ENCODE measurements around the gene EXOC4. TPM values are rescaled to one million over a fixed set of nuclear protein-coding genes. Genes with fewer than 3 reads are reported as not detected.

Gene EXOC4
- total and polyA plus RNA-seq, 2 of the 13 experiments (the other 11 are each of a cell fraction or from before 2014, with no cell fraction given) = 22.5 to 39.0 TPM

DNA sequence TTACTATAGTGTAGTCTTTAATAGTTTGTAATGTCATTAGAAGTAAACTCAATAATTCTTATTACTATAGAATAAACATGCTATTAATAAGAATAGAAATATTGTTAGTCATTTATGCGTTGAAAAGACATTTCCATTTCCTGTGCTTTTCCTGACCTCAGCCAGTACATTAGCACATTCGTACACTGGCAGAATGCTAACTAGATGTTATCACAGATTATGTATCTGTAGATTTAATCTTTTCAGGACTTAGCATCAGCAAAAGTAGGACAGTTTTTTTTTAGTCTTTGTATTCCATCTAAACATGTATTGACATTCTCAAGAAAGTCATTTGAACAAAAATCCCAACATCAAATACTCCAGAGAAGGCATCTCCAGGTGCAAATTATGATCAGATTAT lies 158.5 kb downstream of the EXOC4 start:
- FAIRE-seq = no peak

DNA sequence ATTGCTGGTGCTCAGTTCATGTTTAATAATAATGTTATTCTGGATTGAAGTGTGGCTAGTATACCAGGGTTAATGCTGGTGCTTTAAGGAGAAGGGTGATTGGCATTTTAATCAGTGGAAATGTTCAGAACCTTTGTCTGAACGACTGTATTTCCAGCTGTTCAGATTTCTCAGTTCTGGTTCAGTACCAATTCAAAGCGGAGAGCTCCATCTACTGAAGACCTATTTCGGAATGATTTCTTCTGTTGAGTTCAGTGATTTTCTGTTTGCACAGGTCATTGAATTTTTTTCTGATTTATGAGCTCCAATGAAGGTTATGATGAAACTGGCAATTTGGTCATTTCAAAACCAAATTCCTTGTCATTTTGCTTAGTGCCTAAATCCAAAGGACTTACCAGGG lies 160.1 kb downstream of the EXOC4 start:
- no peak for DNase-seq (ENCODE audit: low spot score)
- TF ChIP-seq SP140L (CRISPR knock-in tag; IDR thresholded peaks at IDR 0.05; ENCODE audit: borderline replicate concordance) = no peak
- TF ChIP-seq, protein P1, sequence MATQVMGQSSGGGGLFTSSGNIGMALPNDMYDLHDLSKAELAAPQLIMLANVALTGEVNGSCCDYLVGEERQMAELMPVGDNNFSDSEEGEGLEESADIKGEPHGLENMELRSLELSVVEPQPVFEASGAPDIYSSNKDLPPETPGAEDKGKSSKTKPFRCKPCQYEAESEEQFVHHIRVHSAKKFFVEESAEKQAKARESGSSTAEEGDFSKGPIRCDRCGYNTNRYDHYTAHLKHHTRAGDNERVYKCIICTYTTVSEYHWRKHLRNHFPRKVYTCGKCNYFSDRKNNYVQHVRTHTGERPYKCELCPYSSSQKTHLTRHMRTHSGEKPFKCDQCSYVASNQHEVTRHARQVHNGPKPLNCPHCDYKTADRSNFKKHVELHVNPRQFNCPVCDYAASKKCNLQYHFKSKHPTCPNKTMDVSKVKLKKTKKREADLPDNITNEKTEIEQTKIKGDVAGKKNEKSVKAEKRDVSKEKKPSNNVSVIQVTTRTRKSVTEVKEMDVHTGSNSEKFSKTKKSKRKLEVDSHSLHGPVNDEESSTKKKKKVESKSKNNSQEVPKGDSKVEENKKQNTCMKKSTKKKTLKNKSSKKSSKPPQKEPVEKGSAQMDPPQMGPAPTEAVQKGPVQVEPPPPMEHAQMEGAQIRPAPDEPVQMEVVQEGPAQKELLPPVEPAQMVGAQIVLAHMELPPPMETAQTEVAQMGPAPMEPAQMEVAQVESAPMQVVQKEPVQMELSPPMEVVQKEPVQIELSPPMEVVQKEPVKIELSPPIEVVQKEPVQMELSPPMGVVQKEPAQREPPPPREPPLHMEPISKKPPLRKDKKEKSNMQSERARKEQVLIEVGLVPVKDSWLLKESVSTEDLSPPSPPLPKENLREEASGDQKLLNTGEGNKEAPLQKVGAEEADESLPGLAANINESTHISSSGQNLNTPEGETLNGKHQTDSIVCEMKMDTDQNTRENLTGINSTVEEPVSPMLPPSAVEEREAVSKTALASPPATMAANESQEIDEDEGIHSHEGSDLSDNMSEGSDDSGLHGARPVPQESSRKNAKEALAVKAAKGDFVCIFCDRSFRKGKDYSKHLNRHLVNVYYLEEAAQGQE (IDR thresholded peaks at IDR 0.05; ENCODE audit: borderline replicate concordance in 1 of 2, low read depth in 1 of 2, low read length in 2 of 2) = peak in 1 of 2 experiments; percentile 60; a peak in 1 of 4 replicates
- in situ Hi-C loops (cut with HindIII; ENCODE audit: extremely low pct_ligation_motif_present, low pct_unique_long_range_greater_than_20kb) = no loop called here
- no peak for ATAC-seq
- FAIRE-seq = no peak
- Histone ChIP-seq H3K79me2 (ENCODE audit: insufficient read depth, low read length) (no peaks in the 10 kb centered on the region), H3K27ac (ENCODE audit: extremely low read length, insufficient read depth, low read length) (no peak overlapping the region), H3K4me1 (ENCODE audit: insufficient read depth, low read length) (no peaks in the 10 kb centered on the region), H3K9ac (ENCODE audit: insufficient read depth, low read depth, low read length) (no peak overlapping the region), H3K36me3 (replicated peaks in 1 of 2; ENCODE audit: control insufficient read depth in 1 of 2, insufficient read depth in 2 of 2, low read length in 2 of 2) (no peaks in the 10 kb centered on the region), H3K9me3 (ENCODE audit: low read length) (no peaks in the 10 kb centered on the region), H4K20me1 (ENCODE audit: insufficient read depth, low read length) (no peaks in the 10 kb centered on the region), H3K4me3 (replicated peaks in 1 of 3; ENCODE audit: insufficient read depth in 1 of 3, low read depth in 2 of 3, low read length in 3 of 3) (no peak overlapping the region), H2AFZ (ENCODE audit: low read length) (no peak overlapping the region), H3K4me2 (ENCODE audit: low read depth, low read length) (no peak overlapping the region), H3K27me3 (ENCODE audit: control insufficient read depth in 1 of 2, insufficient read depth in 2 of 2, low read length in 2 of 2) (no peaks in the 10 kb centered on the region)
- 93% methylated on average over 3 of the region's 3 CpGs for WGBS (ENCODE audit: low lambda C conversion rate)
- BruUV-seq (replicated peaks) = no TSS peak
- intact Hi-C loops (cut with micrococcal nuclease; ENCODE audit: unreplicated experiment) = no loop called here
- ChIA-PET POLR2A (no interaction called here), CTCF (ENCODE audit: low intra/inter-chr PET ratio, low total read pairs) (no interaction called here)

More for the DNA sequence above, 158.5 kb downstream of the EXOC4 start:
- intact Hi-C loops (cut with micrococcal nuclease; ENCODE audit: unreplicated experiment) (no loop called here), in situ Hi-C loops (cut with HindIII; ENCODE audit: extremely low pct_ligation_motif_present, low pct_unique_long_range_greater_than_20kb) (no loop called here)
- CTCF ChIA-PET (ENCODE audit: low intra/inter-chr PET ratio, low total read pairs) = no interaction called here
- ATAC-seq (no peak), DNase-seq (ENCODE audit: low spot score) (no peak)
- Histone ChIP-seq H3K36me3 (replicated peaks in 1 of 2; ENCODE audit: control insufficient read depth in 1 of 2, insufficient read depth in 2 of 2, low read length in 2 of 2) (no peaks in the 10 kb centered on the region), H3K79me2 (ENCODE audit: insufficient read depth, low read length) (no peaks in the 10 kb centered on the region), H3K27ac (ENCODE audit: extremely low read length, insufficient read depth, low read length) (no peak overlapping the region), H3K9ac (ENCODE audit: insufficient read depth, low read depth, low read length) (no peak overlapping the region), H3K9me3 (ENCODE audit: low read length) (no peaks in the 10 kb centered on the region), H3K4me1 (ENCODE audit: insufficient read depth, low read length) (no peaks in the 10 kb centered on the region), H4K20me1 (ENCODE audit: insufficient read depth, low read length) (no peaks in the 10 kb centered on the region), H3K27me3 (ENCODE audit: control insufficient read depth in 1 of 2, insufficient read depth in 2 of 2, low read length in 2 of 2) (no peaks in the 10 kb centered on the region), H3K4me2 (ENCODE audit: low read depth, low read length) (no peak overlapping the region), H2AFZ (ENCODE audit: low read length) (no peak overlapping the region), H3K4me3 (replicated peaks in 1 of 3; ENCODE audit: insufficient read depth in 1 of 3, low read depth in 2 of 3, low read length in 3 of 3) (no peak overlapping the region)
- no TSS peak for BruUV-seq (replicated peaks)
- POLR2A ChIA-PET = no interaction called here
- 95% methylated on average over 2 of the region's 2 CpGs for WGBS (ENCODE audit: low lambda C conversion rate)
- TF ChIP-seq, protein P2, sequence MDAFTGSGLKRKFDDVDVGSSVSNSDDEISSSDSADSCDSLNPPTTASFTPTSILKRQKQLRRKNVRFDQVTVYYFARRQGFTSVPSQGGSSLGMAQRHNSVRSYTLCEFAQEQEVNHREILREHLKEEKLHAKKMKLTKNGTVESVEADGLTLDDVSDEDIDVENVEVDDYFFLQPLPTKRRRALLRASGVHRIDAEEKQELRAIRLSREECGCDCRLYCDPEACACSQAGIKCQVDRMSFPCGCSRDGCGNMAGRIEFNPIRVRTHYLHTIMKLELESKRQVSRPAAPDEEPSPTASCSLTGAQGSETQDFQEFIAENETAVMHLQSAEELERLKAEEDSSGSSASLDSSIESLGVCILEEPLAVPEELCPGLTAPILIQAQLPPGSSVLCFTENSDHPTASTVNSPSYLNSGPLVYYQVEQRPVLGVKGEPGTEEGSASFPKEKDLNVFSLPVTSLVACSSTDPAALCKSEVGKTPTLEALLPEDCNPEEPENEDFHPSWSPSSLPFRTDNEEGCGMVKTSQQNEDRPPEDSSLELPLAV (CRISPR knock-in tag; conservative IDR thresholded peaks at IDR 0.05; ENCODE audit: low read depth) = no peak
- TF ChIP-seq ZNF577 (CRISPR knock-in tag; IDR thresholded peaks at IDR 0.05; ENCODE audit: borderline replicate concordance, low read depth) (no peak), U2AF2 (IDR thresholded peaks at IDR 0.05; ENCODE audit: low read depth, low read length) (no peak), PHF20 (CRISPR knock-in tag; IDR thresholded peaks at IDR 0.05) (no peak), THYN1 (CRISPR knock-in tag; IDR thresholded peaks at IDR 0.05; ENCODE audit: borderline replicate concordance, low read depth) (no peak), NR2C2 (CRISPR knock-in tag; IDR thresholded peaks at IDR 0.05; ENCODE audit: borderline replicate concordance) (no peak)

All from HepG2 (cell line).